Measurements from ENCODE around the gene CCDC93.

CCDC93 gene

DNA sequence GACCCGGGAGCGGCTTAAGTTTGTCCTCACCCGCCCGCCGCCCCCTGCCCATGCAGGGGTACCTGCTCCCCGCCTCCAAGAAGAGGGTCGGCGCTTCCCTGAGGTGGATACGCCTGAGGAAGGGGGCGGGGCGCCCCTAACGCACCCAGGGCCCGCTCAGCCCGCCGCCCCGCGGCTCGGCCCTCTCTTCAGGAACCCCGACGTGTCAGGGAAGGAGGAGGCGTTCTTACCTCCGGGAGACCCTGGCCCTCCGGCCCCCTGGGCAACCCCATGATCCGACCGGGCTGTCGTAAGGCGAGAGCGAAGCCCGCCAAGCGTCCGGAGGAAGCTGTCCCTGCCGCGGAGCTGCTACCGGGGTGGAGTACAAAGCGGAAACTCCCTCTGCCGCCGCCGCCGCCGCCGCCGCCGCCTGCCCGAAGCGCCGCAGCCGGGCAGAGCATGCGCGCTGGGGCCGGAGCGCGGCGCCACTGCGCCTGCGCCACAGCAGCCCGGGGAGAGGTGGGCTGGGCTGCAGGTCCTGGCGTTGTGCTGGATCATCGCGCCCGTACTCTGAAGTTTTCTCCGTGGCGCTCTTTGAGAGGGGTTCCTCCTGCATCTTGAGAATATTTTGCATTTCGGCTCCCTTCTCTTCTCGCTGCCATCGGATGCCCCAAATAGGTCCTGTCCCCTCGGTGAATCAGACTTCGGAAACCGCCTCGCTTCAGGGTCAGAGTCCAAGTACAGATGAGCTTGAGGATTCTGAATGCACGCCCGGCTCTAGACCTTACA is at the start of gene CCDC93:
CCDC93 (minus strand) TSS at position 347 of the 768 bp plus-strand sequence; CDS start at position 272, 75 bp downstream.
- DNase-seq: peak; percentile 91

- DNase-seq: no peak
Measured at GRCh38 chr2:118062669-118063068, 48.8 kb upstream of the CCDC93 start.

DNA sequence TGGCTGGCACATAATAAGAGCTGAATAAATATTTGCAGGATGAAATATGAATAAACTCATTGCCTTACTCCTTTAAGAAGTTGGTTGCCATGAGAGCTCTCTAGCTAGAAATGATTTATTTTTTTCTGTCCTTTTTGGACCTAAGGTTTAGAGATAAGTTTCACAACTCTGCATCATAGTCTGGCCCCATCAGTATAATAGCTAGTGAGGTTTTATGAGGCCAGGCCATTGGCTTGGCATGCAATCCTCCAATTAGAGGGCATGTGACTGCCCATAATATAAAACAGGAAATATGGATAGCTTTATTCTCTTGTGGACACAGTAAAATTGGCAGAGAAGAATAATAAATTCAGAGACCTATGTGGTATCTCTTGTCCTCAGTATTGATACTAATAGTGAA is 48.2 kb upstream of the CCDC93 start:
- no peak for DNase-seq

- DNase-seq: peak; percentile 52
Measured at GRCh38 chr2:118061135-118061955, 47.5 kb upstream of the CCDC93 start.

DNA sequence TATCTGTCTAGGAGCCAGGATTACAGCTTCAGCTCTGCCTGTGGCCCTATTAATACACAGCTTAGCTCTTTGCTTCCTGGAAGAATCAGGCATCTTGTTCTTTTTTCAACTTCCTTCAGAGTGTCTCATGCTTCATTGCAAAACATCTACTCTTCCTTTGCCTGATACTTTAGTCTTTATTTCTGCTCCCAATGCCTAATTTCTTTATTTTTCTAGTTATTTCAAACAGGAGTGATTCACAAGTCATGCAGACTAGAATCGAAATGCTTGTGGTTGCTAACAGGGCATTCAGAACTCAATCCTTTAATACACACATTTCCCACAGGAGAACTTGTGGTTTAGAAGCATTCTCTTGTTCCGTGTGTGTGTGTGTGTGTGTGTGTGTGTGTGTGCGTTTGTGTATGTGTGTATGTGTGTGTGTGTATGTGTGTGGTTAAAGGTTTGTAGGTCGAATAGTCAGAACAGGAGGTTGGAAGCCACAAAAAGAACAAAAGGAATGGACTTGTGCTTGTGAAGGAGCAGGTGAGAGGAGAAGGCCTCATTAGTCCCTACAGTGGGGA is 46.1 kb upstream of the CCDC93 start:
- peak; percentile 51 for DNase-seq

- DNase-seq: no peak
Measured at GRCh38 chr2:118058951-118059350, 45.1 kb upstream of the CCDC93 start.

- no peak for DNase-seq
Measured at GRCh38 chr2:118056801-118057200, 42.9 kb upstream of the CCDC93 start.

GRCh38 chr2:118056165-118056534 is 42.3 kb upstream of the CCDC93 start:
- DNase-seq: no peak

- no peak for DNase-seq
Measured at GRCh38 chr2:118055512-118056164, 41.8 kb upstream of the CCDC93 start.

DNA sequence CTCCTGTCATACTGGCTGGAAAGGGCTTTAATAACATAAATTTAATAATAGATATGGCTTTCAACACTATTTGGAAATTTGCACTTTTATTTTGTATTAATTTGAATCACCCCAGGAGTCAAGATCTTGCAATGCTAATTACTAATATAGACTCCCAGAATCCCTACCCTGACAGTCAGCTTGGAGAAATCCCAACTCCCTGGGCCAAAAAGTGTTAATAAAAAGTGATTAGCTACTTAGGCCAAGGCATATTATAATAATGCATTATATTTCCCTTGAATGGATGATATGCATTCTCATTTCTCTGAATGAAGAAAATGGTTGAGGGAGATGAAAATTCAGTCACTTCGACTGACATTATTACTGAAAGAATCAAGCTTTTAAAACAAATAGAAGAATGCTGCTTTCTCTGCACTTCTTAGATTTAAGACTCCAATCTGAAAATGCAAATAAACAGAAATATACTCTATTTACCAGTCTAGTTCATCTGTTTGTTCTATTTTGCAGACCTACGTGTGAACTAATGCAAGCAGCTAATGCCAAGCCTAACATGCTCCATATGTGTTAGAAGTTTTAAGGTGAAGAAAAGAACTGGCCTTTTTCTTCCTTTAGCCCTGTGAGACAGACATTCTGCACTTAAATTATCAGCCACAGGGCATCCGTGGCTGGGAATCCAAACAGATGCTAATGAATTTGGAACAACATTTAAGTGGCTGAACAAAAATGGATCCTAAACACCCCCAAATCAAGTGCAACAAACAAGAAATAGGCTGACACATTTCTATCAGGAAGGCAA is 40.5 kb upstream of the CCDC93 start:
- DNase-seq: no peak

DNA sequence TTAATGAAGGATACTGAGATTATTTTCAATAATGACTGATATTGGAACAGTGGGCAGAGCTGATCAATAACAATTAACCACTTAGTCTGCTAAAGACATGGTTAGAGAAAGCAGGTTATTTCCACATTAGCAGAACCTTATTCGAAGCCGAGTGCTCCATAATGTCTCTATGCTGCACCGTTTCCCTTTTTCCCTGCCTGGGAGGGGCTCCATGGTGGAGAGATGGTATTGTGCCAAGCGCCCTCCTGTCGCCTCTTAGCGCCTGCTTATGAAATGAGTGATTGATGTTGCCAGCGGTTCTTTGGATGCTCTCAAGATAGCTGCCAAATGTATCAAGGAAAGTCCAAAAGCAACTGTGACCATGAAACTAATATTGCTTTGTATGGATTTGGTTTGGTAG is 39.8 kb upstream of the CCDC93 start:
- DNase-seq: no peak

DNA sequence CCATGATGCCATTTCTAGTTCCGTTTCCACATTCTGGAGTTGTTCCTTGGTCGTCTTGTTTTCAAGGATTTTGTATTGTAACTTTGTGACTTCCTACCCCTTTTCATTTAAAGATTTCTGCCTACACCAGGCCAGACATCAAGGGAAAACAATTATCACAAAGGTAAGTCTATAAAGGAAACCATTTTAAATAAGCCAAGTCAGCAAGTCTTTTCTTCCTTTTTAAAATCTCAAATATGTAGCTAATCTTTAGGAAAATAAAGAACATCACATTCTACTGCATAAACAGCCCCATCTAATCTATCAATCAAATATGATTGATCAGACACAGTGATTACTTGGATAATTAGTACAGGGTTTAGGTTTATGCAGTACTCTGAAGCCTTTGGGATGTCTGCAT is 38.6 kb upstream of the CCDC93 start:
- DNase-seq: no peak

DNA sequence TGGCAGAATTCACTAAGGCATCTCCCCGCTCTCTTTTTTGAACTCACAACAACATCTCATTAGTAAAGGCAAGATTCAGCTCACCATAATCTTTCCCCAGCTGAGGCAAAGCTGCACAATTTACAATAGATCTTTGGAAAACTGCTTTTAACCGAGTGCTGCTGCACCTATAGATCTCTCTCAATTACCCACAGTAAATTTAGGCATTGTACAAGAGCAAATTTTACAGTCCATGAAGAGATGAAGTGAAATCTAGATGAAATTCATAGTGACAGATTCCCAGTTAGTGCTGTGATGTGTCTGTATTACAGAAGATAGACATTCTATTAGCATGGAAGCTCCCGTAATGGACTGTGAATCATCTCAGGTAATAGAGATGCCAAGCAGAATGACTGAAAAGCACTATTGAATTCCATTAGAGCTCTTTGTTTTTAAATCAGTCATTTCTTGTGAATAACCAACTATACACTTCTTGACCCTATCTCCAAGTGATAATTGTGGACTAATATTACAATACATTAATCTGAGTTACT is 38.0 kb upstream of the CCDC93 start:
- DNase-seq: no peak

GRCh38 chr2:118050974-118051373 is 37.1 kb upstream of the CCDC93 start:
- no peak for DNase-seq

DNA sequence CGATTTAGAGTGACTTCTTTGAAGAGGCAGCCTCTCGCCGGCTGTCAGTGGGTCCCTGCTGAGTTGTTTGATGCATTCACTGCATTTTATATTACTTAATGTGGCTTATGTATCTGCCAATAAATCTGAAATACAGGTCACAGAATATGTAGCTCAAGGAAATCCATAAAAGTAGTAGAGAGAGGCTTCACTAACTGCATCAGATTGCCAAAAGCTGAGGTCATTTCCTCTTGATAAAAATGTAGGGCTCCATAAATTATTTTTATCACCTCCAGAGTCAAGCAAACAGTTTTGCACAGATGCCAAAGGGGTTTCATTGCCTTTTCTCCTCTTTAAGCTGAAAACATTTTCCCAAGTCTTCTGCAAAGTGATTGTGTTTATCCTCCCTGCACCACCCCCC is 36.5 kb upstream of the CCDC93 start:
- no peak for DNase-seq

GRCh38 chr2:118049816-118050140 is 35.9 kb upstream of the CCDC93 start:
- DNase-seq: peak; percentile 27

DNA sequence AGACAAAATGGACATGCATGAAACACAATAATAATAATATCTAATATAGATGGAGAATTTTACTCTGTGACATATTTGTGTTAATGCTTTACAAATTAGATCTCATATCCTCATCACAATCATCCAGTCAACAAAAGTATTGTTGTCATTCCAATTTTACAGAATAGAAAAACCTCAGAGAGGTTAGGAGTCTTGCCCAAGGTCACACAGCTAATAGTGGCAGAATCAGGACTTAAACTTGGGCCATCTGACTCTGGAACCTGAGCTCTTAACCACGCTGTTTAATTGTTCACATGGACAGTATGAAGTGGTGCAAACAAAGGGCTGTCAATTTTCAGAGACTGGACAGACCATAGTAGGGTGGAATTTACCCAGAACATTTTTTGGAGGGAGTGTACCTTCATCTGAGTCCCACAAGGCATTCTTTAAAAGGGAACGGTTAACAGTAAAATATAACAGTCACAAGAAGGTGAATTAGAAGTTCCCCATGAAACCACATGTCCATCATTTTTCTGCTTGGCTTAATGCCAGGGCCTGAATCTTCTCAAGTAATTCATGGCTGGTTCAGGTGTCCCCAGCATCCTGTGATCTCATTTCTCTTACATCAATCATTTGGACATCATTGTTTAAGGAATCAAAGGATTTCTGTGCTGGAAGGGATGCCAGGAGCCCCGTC is 35.4 kb upstream of the CCDC93 start:
- DNase-seq: no peak

- no peak for DNase-seq
Measured at GRCh38 chr2:118048401-118048800, 34.5 kb upstream of the CCDC93 start.

GRCh38 chr2:118047380-118047826 is 33.5 kb upstream of the CCDC93 start:
- DNase-seq: no peak

DNA sequence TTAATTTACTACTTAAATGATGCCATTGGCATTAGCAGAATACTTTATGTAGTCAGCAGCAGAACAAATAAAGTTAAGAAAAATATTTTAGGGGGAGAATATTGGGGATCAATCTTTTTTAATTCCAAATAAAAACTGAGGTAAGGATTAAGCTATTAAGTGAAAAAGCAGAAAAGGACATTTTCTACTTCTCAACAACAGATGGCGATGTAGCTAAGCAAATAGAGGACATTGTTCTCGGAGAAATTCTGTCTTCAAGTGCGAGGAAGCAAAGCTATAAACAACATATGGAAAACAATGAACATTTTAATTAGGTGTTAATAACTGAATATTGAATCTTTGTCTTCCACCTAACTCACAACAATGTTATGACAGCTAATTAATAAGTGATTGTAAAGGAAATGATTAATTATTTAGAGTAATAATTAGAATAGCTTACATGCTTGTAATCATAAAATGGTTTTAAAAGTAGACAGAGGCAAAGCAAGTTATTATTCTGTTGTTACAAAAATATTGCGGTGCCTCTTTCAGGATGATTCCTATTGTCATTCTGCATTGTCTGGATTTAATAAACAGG is 32.9 kb upstream of the CCDC93 start:
- peak; percentile 33 for DNase-seq

DNA sequence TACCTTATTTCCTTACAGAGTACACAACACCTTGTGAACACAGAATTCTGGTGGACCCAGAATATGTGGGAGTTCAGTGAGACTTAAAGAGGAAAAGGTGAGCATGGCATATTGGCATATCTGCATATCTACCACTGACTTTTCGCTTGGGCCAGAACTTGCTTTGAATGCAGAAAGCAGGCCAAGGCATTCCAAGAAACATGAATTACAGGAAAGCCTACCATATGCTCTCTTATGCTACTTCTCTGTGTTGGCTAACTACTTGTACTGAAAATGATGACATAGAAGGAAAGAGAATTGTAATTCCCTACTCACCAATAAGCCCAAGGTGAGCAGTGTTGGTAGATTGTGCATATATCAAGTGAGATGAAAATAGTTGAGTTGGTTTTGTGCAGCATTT is 31.4 kb upstream of the CCDC93 start:
- DNase-seq: no peak
